ENCODE results near the gene ST7. TPM values are rescaled to one million over a fixed set of nuclear protein-coding genes. Genes with fewer than 3 reads are reported as not detected.

ST7 gene
- total RNA-seq, 1 experiment from 2014 or later: 12.9 TPM

GRCh38 chr7:117038408-117038807, 85.1 kb downstream of the ST7 start:
- H2BK120ac ChIP-seq (ENCODE audit: low read depth, low read length, poor library complexity, severe bottlenecking): no peak overlapping the region
- no peak overlapping the region for H2AK5ac ChIP-seq (ENCODE audit: insufficient read length, low read length)
- H4K20me1 ChIP-seq (ENCODE audit: control insufficient read depth, insufficient read depth, insufficient read length): no peaks in the 10 kb centered on the region
- H3T11ph ChIP-seq (ENCODE audit: low read length): no peak overlapping the region
- no peak overlapping the region for H3K4ac ChIP-seq (ENCODE audit: low read depth, low read length)
- H3K79me1 ChIP-seq (ENCODE audit: insufficient read depth, low read depth, low read length, poor library complexity, severe bottlenecking): no peaks in the 10 kb centered on the region
- H4K8ac ChIP-seq (replicated peaks; ENCODE audit: insufficient read length, low read depth, low read length): no peak overlapping the region
- H3K9ac ChIP-seq (ENCODE audit: extremely low read depth, insufficient read length, low read length): no peak overlapping the region
- no peak overlapping the region for H4K5ac ChIP-seq (ENCODE audit: insufficient read length, low read depth, low read length)
- H3K18ac ChIP-seq (ENCODE audit: insufficient read length, low read depth, low read length): no peak overlapping the region
- H3K9me3 ChIP-seq (ENCODE audit: control insufficient read depth, low read depth, low read length): no peaks in the 10 kb centered on the region
- no peak overlapping the region for H2BK20ac ChIP-seq (ENCODE audit: low read depth, low read length, poor library complexity, severe bottlenecking)
- no peak overlapping the region for H3K4me2 ChIP-seq (ENCODE audit: insufficient read depth, insufficient read length, low read length)
- no peaks in the 10 kb centered on the region for H3K23me2 ChIP-seq (ENCODE audit: insufficient read length, low read depth, low read length, poor library complexity, severe bottlenecking)
- no peak for DNase-seq
- H3K79me2 ChIP-seq (ENCODE audit: insufficient read depth, low read length): no peaks in the 10 kb centered on the region
- H3K27me3 ChIP-seq (ENCODE audit: insufficient read depth, low read length): no peaks in the 10 kb centered on the region
- no peak overlapping the region for H3K56ac ChIP-seq (ENCODE audit: insufficient read length, low read depth, low read length)
- H3K9me3 Mint-ChIP-seq: no peaks in the 10 kb centered on the region; a peak in 1 of 5 replicates
- H2BK12ac ChIP-seq (ENCODE audit: insufficient read length, low read depth, low read length): no peak overlapping the region
- no peak overlapping the region for H4K91ac ChIP-seq (ENCODE audit: insufficient read length, low read depth, low read length)
- no peaks in the 10 kb centered on the region for H3K27me3 Mint-ChIP-seq (ENCODE audit: low read depth)
- no peak overlapping the region for H3K23ac ChIP-seq (ENCODE audit: insufficient read length, low read depth, low read length)
- no peak overlapping the region for H2AFZ ChIP-seq (ENCODE audit: low read length)
- no peaks in the 10 kb centered on the region; a peak in 1 of 7 replicates for H3K36me3 Mint-ChIP-seq (ENCODE audit: insufficient read depth in 1 of 3, low read depth in 3 of 3)
- H3K4me3 Mint-ChIP-seq: no peak overlapping the region
- no peak for TF ChIP-seq CTCF (conservative IDR thresholded peaks at IDR 0.05)
- no CpG with 5 or more reads among the region's 2 CpGs for WGBS (ENCODE audit: extremely low coverage, insufficient read length, low lambda C conversion rate)
- no peak overlapping the region for H3K27ac Mint-ChIP-seq
- no peak overlapping the region for H2BK5ac ChIP-seq (ENCODE audit: insufficient read length, low read length)
- no peak overlapping the region for H3K27ac ChIP-seq (ENCODE audit: insufficient read length, low read depth, low read length)
- no peak overlapping the region for H2BK15ac ChIP-seq (ENCODE audit: low read depth, low read length)
- H3K4me1 ChIP-seq (ENCODE audit: insufficient read depth, low read length): no peaks in the 10 kb centered on the region
- no peak overlapping the region for H3K14ac ChIP-seq (ENCODE audit: insufficient read depth, low read length)
- H3K4me1 Mint-ChIP-seq: no peaks in the 10 kb centered on the region
